Pancreas (tissue), 10 donors: Measurements from ENCODE around the gene CKAP2L. TPM values are rescaled to one million over a fixed set of nuclear protein-coding genes. Genes with fewer than 3 reads are reported as not detected.

ENCODE experiments used
- ATAC-seq, 4 donors: fragments of 200-7000 bp; cut with Tn5 transposase; one replicate each; pipeline versions ENCODE4 v1.8.0 to v1.9.1; 2020; ENCODE audit warnings: mild to moderate bottlenecking in 4 of 4, moderate library complexity in 4 of 4
- DNase-seq, 6 donors: peaks; one replicate each; pipeline ENCODE4 v3.0.0-alpha.2; 2020
- FAIRE-seq: peaks from 2 replicates; lab custom pipeline; 2012; peaks lifted over from hg19 to GRCh38; lab: Jason Lieb, UNC
- H3K27ac ChIP-seq, 4 donors: fragments of 200-600 bp; sonication (generic); 1 replicate in 3 of 4; 2 replicates in 1 of 4; pipeline versions ENCODE4 v1.5.0 to v1.8.0; 2020
- H3K27me3 ChIP-seq, 4 donors: fragments of 200-600 bp; one replicate each; pipeline ENCODE4 v1.8.0; 2021
- H3K36me3 ChIP-seq, 3 donors: fragments of 200-600 bp; sonication (generic) in 1 of 3; one replicate each; pipeline versions ENCODE4 v1.5.0 to v1.8.0; 2020 to 2021
- H3K4me1 ChIP-seq, 3 donors: fragments of 200-600 bp; one replicate each; pipeline ENCODE4 v1.8.0; 2021
- H3K4me3 ChIP-seq, 4 donors: fragments of 200-600 bp; sonication (generic) in 2 of 4; one replicate each; pipeline versions ENCODE4 v1.5.0 to v1.8.0; 2020 to 2021
- H3K9me3 ChIP-seq, 4 donors: fragments of 200-600 bp; one replicate each; pipeline ENCODE4 v1.8.0; 2021
- WGBS, 2 donors: extraction: QIAGEN DNeasy Blood & Tissue Kit; methylation state at CpG; one replicate each; pipeline ENCODE4 v1.1.7; 2013; 5-methylcytosine and 5-hydroxymethylcytosine counted together
- intact Hi-C, 3 donors: fragments of 100-400 bp; cut with DNase I; formaldehyde crosslinking; loops; one replicate each; pipeline versions ENCODE4 v1.11.1 to v1.14.2; 2022
- polyA plus RNA-seq, 2 donors: library from polyadenylated mRNA; stranded (reverse); fragments of 200-250 nt; gene quantifications; one replicate each; pipeline ENCODE4 v1.2.3, GENCODE V29; 2013
- total RNA-seq, 6 donors: library from RNA; stranded (reverse); fragmentation: NEBNext Ultra II Directional in 4 of 6; extraction: Animal tissue kit (Norgen Biotek cat#: 25700) in 4 of 6; gene quantifications; one replicate each; pipeline versions ENCODE4 v1.2.1 to v1.2.4, GENCODE V29; 2021 to 2023
- TF ChIP-seq, protein P1 (sequence below), 4 donors: fragments of 200-600 bp; sonication (generic) in 3 of 4; IDR thresholded peaks; one replicate each; pipeline versions ENCODE4 v1.5.0 to v1.8.0; 2021; ENCODE audit warnings: antibody characterized with exemption in 4 of 4
- donor health status: healthy with polysubstance abuse.
- donor health status: DM: no; HTN: no; CAD: no; lungs with moderate emphysema.
- donor health status: DM: no; HTN: no; CAD: no.
- donor health status: control.
- donor health status: control.
- donor health status: Bipolar disorder and iron deficiency.
- donor health status: DM: yes; HTN: yes; CAD: no.
- donor health status: DM: no; HTN: no; CAD: no.
- donor health status: DM: no; HTN: no; CAD: no.
- donor health status: DM: yes; HTN: yes; CAD: no.

CKAP2L gene
- total and polyA plus RNA-seq, 8 donors: 0.04 to 0.64 (median 0.12) TPM; not detected in 2

DNA sequence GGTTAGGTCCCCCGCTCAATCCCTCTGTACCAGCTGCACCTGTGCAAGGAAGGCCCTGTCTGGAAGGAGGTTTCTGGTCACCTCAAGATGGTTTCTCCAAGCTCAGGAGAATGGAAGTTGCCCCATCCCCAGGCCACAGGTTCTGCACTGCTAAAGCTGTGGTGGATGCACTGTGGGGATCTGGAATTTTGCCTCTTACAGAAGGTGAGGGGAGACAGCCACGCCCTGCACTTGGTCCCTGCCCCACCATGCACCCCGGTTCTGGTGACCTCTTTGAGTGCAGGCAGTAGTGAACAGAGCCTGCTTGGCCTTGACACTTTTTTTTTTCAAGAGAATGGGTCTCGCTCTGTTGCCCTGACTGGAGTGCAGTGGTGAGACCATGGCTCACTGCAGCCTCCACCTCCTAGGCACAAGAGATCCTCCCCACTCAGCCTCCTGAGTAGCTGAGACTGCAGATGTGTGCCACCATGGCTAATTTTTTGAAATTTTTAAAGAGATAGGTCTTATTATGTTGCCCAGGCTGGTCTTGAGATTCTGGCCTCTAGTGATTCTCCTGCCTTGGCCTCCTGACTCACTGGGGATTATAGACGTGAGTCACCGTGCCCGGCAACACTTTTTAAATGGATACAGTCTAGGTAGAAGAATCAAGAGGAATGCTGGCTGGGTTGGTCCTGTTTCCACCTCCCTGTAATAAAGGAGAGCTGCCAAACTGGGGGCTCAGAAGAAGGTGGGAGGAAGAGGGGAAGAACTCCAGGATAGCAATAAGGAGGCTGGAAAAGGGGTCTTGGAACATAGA, 49.4 kb downstream of the CKAP2L start:
- H3K36me3 ChIP-seq: no peaks in the 10 kb centered on the region
- TF ChIP-seq, protein P1, sequence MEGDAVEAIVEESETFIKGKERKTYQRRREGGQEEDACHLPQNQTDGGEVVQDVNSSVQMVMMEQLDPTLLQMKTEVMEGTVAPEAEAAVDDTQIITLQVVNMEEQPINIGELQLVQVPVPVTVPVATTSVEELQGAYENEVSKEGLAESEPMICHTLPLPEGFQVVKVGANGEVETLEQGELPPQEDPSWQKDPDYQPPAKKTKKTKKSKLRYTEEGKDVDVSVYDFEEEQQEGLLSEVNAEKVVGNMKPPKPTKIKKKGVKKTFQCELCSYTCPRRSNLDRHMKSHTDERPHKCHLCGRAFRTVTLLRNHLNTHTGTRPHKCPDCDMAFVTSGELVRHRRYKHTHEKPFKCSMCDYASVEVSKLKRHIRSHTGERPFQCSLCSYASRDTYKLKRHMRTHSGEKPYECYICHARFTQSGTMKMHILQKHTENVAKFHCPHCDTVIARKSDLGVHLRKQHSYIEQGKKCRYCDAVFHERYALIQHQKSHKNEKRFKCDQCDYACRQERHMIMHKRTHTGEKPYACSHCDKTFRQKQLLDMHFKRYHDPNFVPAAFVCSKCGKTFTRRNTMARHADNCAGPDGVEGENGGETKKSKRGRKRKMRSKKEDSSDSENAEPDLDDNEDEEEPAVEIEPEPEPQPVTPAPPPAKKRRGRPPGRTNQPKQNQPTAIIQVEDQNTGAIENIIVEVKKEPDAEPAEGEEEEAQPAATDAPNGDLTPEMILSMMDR (IDR thresholded peaks at IDR 0.05): no peak
- ATAC-seq (no peak), DNase-seq (no peak), FAIRE-seq (no peak)
- no peak overlapping the region for H3K4me3 ChIP-seq
- 87 to 89% methylated on average over 7 of the region's 7 CpGs for WGBS, 2 donors
- H3K9me3 ChIP-seq: no peaks in the 10 kb centered on the region
- H3K27me3 ChIP-seq: no peaks in the 10 kb centered on the region
- intact Hi-C loops: no loop called here
- no peaks in the 10 kb centered on the region for H3K4me1 ChIP-seq
- no peak overlapping the region for H3K27ac ChIP-seq

DNA sequence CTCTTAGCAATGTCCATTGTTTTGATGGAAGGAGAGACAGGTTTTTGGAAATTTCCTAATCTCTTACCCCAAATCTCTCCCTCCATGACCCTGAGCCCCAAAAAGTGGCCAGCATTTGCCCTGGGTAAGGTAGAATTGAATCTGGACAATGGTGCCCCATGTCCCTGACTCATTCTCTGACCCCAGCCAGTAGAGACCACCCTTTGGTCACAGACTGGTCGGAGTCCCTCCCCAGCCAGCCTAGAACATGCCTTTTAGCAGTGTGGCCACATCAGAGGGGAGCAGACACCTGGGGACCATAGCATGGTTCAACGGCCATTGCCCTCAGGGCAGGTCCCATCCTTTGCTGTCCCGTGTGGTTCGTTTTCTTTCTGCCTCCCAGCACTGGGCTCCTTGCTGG, 50.1 kb downstream of the CKAP2L start:
- H3K9me3 ChIP-seq: no peaks in the 10 kb centered on the region
- H3K36me3 ChIP-seq: no peaks in the 10 kb centered on the region
- WGBS, 2 donors: 68 to 87% methylated on average over 4 of the region's 4 CpGs
- H3K4me3 ChIP-seq: no peak overlapping the region
- intact Hi-C loops: no loop called here
- DNase-seq: no peak
- no peaks in the 10 kb centered on the region for H3K4me1 ChIP-seq
- TF ChIP-seq, protein P1 (IDR thresholded peaks at IDR 0.05): no peak
- ATAC-seq: no peak
- H3K27ac ChIP-seq: no peak overlapping the region
- no peaks in the 10 kb centered on the region for H3K27me3 ChIP-seq
- no peak for FAIRE-seq

DNA sequence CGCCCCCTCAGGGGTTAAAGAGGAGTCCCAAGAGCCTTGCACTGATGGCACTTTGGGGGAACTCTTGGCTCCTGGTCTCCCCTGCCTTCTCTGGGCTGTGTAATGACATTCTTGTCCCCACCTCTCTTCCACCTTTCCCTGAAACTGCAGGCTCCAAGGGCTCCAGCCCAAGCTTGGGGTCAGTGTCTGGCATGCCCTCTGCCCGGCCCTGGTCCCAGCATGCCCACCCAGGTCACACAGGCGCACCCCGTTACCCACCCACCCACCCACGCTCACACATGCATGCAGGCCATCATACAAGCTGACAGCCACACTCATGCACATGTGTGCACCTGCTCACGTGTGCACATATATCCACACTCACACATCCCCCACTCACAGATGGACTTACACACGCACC, 50.5 kb downstream of the CKAP2L start:
- H3K9me3 ChIP-seq: no peaks in the 10 kb centered on the region
- H3K27ac ChIP-seq: no peak overlapping the region
- H3K27me3 ChIP-seq: no peaks in the 10 kb centered on the region
- no peaks in the 10 kb centered on the region for H3K36me3 ChIP-seq
- H3K4me3 ChIP-seq: no peak overlapping the region
- ATAC-seq (no peak), FAIRE-seq (no peak), DNase-seq (no peak)
- 75% methylated on average over 7 of the region's 7 CpGs for WGBS, 2 donors
- no peaks in the 10 kb centered on the region for H3K4me1 ChIP-seq
- intact Hi-C loops: no loop called here
- TF ChIP-seq, protein P1 (IDR thresholded peaks at IDR 0.05): no peak

DNA sequence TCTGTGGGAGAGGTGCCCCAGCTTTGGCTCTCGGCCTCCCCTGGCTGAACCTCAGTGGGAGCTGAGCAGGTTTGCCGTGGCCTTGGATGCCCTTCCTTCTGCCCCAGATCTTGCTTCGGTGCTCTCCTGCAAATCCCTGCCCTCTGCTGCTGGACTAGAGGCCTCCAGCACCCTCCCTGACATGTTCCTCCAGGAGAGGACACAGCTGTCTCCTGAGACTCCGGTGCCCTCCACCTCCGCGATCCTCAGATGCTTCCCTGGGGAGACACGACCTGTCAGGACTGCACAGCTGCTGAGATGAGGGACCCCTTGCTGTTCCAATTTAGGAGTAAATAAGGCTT, 50.9 kb downstream of the CKAP2L start:
- WGBS, 2 donors: 54 to 64% methylated on average over 7 of the region's 7 CpGs
- no peaks in the 10 kb centered on the region for H3K4me1 ChIP-seq
- H3K27ac ChIP-seq: no peak overlapping the region
- ATAC-seq (no peak), DNase-seq (no peak), FAIRE-seq (no peak)
- no peaks in the 10 kb centered on the region for H3K36me3 ChIP-seq
- no peaks in the 10 kb centered on the region for H3K9me3 ChIP-seq
- intact Hi-C loops: no loop called here
- TF ChIP-seq, protein P1 (IDR thresholded peaks at IDR 0.05): no peak
- H3K4me3 ChIP-seq: no peak overlapping the region
- H3K27me3 ChIP-seq: no peaks in the 10 kb centered on the region

DNA sequence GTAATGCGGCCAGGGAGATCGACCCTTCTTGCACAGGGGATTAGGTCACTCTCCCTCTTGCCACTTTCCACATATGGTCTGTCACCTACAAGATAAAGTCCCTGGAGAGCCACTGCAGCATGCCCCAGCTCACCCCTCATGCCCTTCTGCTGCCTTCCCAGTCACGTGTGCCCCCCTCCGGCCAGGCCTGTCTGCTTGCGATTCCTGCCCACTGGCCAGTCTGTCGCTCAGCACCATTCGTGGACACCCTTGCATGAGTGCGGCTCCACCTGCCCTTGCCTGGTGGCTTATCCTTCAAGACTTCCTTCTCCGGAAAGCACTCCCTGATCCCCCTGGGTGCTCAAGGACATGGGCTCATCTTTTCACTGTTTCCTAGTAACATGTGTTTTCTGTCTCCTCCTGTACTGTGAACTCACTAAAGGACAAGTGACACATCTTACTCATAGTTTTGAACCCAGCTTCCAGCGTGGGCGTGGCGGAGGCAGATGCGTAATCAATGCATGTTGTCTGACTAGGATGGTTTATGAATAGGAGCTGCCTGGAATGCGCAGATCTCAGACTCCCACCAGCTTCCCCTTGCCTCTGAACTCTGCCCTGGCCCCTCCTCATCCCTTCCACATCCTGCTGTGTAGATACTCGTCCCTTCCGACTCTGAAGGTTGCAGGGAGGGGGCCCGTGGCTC, 51.4 kb downstream of the CKAP2L start:
- Histone ChIP-seq H3K36me3 (no peaks in the 10 kb centered on the region), H3K4me1 (no peaks in the 10 kb centered on the region), H3K9me3 (no peaks in the 10 kb centered on the region), H3K27me3 (no peaks in the 10 kb centered on the region), H3K4me3 (no peak overlapping the region), H3K27ac (no peak overlapping the region)
- ATAC-seq: no peak
- no peak for FAIRE-seq
- TF ChIP-seq, protein P1 (IDR thresholded peaks at IDR 0.05): no peak
- no peak for DNase-seq
- WGBS, 2 donors: 64 to 68% methylated on average over 17 of the region's 17 CpGs
- intact Hi-C loops: no loop called here
